DLD1 (cell line): ENCODE measurements around the gene TTC39C.

Experiments
- in situ Hi-C: cut with HindIII; loops from 2 replicates; pipeline ENCODE4 v1.10.0; 2017; ENCODE audit warnings: low sequenced_read_pairs

Gene TTC39C

GRCh38 chr18:24075767-24076597 lies 61.4 kb downstream of the TTC39C start:
- in situ Hi-C loops: loop anchor here (5.0 kb wide), 1 partner anchor 84 kb away; no protein-coding TSS in a partner anchor

- in situ Hi-C loops: loop anchor here (5.0 kb wide), 1 partner anchor 85 kb away; no protein-coding TSS in a partner anchor
Observed at GRCh38 chr18:24076950-24077349, 62.4 kb downstream of the TTC39C start.

GRCh38 chr18:24078391-24078790 lies 63.8 kb downstream of the TTC39C start:
- in situ Hi-C loops: loop anchor here (5.0 kb wide), 1 partner anchor 86 kb away; no protein-coding TSS in a partner anchor

- in situ Hi-C loops: no loop called here
Observed at GRCh38 chr18:24080861-24081260, 66.3 kb downstream of the TTC39C start.

GRCh38 chr18:24083550-24083949 lies 69.0 kb downstream of the TTC39C start:
- in situ Hi-C loops: no loop called here

- in situ Hi-C loops: no loop called here
Observed at GRCh38 chr18:24086082-24086481, 71.5 kb downstream of the TTC39C start.

- in situ Hi-C loops: no loop called here
Observed at GRCh38 chr18:24089076-24089475, 74.5 kb downstream of the TTC39C start.

- in situ Hi-C loops: no loop called here
Observed at GRCh38 chr18:24089515-24090337, 75.2 kb downstream of the TTC39C start.

- in situ Hi-C loops: no loop called here
Observed at GRCh38 chr18:24090876-24091275, 76.3 kb downstream of the TTC39C start.

- in situ Hi-C loops: no loop called here
Observed at GRCh38 chr18:24094561-24094960, 80.0 kb downstream of the TTC39C start.

- in situ Hi-C loops: no loop called here
Observed at GRCh38 chr18:24095976-24096375, 81.4 kb downstream of the TTC39C start.

- in situ Hi-C loops: no loop called here
Observed at GRCh38 chr18:24103320-24104021, 88.9 kb downstream of the TTC39C start.

GRCh38 chr18:24104486-24104885 lies 89.9 kb downstream of the TTC39C start:
- in situ Hi-C loops: no loop called here

- in situ Hi-C loops: no loop called here
Observed at GRCh38 chr18:24108641-24109040, 94.1 kb downstream of the TTC39C start.

GRCh38 chr18:24111936-24112335 lies 97.4 kb downstream of the TTC39C start:
- in situ Hi-C loops: no loop called here

GRCh38 chr18:24112464-24112863 lies 97.9 kb downstream of the TTC39C start:
- in situ Hi-C loops: no loop called here

GRCh38 chr18:24112874-24113615 lies 98.5 kb downstream of the TTC39C start:
- in situ Hi-C loops: no loop called here

GRCh38 chr18:24114924-24115549 lies 100.5 kb downstream of the TTC39C start:
- in situ Hi-C loops: no loop called here

GRCh38 chr18:24115628-24116027 lies 101.1 kb downstream of the TTC39C start:
- in situ Hi-C loops: no loop called here
